Fibroblast of villous mesenchyme (primary cell): ENCODE results near the gene NRXN3. TPM values are rescaled to one million over a fixed set of nuclear protein-coding genes. Genes with fewer than 3 reads are reported as not detected.

Experiments used
- DNase-seq: peaks from one replicate; pipeline ENCODE4 v3.0.0-alpha.2; 2010; ENCODE audit warnings: low read depth
- H3K4me3 ChIP-seq: 2 replicates; pipeline ENCODE4 v1.5.1; 2011; ENCODE audit warnings: low read depth, mild to moderate bottlenecking, low read length
- CTCF ChIP-seq: IDR thresholded peaks from 2 replicates; pipeline ENCODE4 v1.5.1; 2012; ENCODE audit warnings: low read depth, mild to moderate bottlenecking, low read length; ENCODE audit not compliant: insufficient read depth
- small RNA-seq: library from RNA; depleted of rRNA; stranded (forward); fragments of <200 nt; gene quantifications from one replicate; pipeline ENCODE3, GENCODE V24; 2012
- total RNA-seq: library from RNA; depleted of rRNA; stranded (reverse); fragments of >200 nt; gene quantifications from 2 replicates; pipeline ENCODE4 v1.2.3, GENCODE V29; 2012

The NRXN3 gene
- total RNA-seq, 1 donor = 7.3 TPM

- TF ChIP-seq CTCF = no peak
- DNase-seq = no peak
- no peak overlapping the region for H3K4me3 ChIP-seq
Measured at GRCh38 chr14:79911744-79912143, 1741.6 kb downstream of the NRXN3 start.

GRCh38 chr14:79914595-79914994 lies 1744.4 kb downstream of the NRXN3 start:
- H3K4me3 ChIP-seq = no peak overlapping the region
- DNase-seq = no peak
- TF ChIP-seq CTCF = no peak

GRCh38 chr14:79915406-79915805 lies 1745.2 kb downstream of the NRXN3 start:
- DNase-seq = no peak
- no peak overlapping the region for H3K4me3 ChIP-seq
- no peak for TF ChIP-seq CTCF

- TF ChIP-seq CTCF = no peak
- no peak overlapping the region for H3K4me3 ChIP-seq
- no peak for DNase-seq
Measured at GRCh38 chr14:79916281-79916680, 1746.1 kb downstream of the NRXN3 start.

- no peak for TF ChIP-seq CTCF
- H3K4me3 ChIP-seq = no peak overlapping the region
- no peak for DNase-seq
Measured at GRCh38 chr14:79916892-79917291, 1746.7 kb downstream of the NRXN3 start.

Small RNA genes within 50 kb of the gene (small RNA-seq; reads per million reads assigned to genes)
- not detected for gene RNA5SP388
